HG03139 (cell line): Measurements from ENCODE around the gene AXIN1.
"Not testable (repeated sequence)": the region's sequence is repeated elsewhere in the genome, so short reads cannot be mapped to it uniquely, and the experiment has no call there.

Experiments
- ATAC-seq: cut with Tn5 transposase; IDR thresholded peaks from one replicate; pipeline ENCODE4 v1.9.1; 2021; ENCODE audit not compliant: unreplicated experiment

AXIN1 gene

GRCh38 chr16:354971-355461 is 2.5 kb upstream of the AXIN1 start:
- no peak for ATAC-seq

GRCh38 chr16:354291-354881 is 1.9 kb upstream of the AXIN1 start:
- no peak for ATAC-seq

GRCh38 chr16:353404-354290 is 1.1 kb upstream of the AXIN1 start:
- ATAC-seq = no peak

GRCh38 chr16:351804-352520 is 561 bp downstream of the AXIN1 start:
- ATAC-seq = peak; percentile 9

GRCh38 chr16:350203-350602 is 2.3 kb downstream of the AXIN1 start:
- ATAC-seq = no peak

GRCh38 chr16:349211-349610 is 3.3 kb downstream of the AXIN1 start:
- no peak for ATAC-seq

- not testable (repeated sequence) for ATAC-seq
Measured at GRCh38 chr16:348495-348894, 4.0 kb downstream of the AXIN1 start.

GRCh38 chr16:347203-347602 is 5.3 kb downstream of the AXIN1 start:
- no peak for ATAC-seq

GRCh38 chr16:346587-346986 is 5.9 kb downstream of the AXIN1 start:
- ATAC-seq = no peak

GRCh38 chr16:345772-346171 is 6.8 kb downstream of the AXIN1 start:
- ATAC-seq = no peak

GRCh38 chr16:342455-343213 is 9.9 kb downstream of the AXIN1 start:
- ATAC-seq = no peak

GRCh38 chr16:341974-342336 is 10.6 kb downstream of the AXIN1 start:
- ATAC-seq = not testable (repeated sequence)

GRCh38 chr16:341095-341973 is 11.2 kb downstream of the AXIN1 start:
- not testable (repeated sequence) for ATAC-seq

GRCh38 chr16:340370-341091 is 12.0 kb downstream of the AXIN1 start:
- ATAC-seq = no peak

GRCh38 chr16:339680-340079 is 12.8 kb downstream of the AXIN1 start:
- no peak for ATAC-seq

- ATAC-seq = no peak
Measured at GRCh38 chr16:337975-338575, 14.4 kb downstream of the AXIN1 start.

GRCh38 chr16:337437-337836 is 15.1 kb downstream of the AXIN1 start:
- no peak for ATAC-seq

- ATAC-seq = no peak
Measured at GRCh38 chr16:336269-336668, 16.3 kb downstream of the AXIN1 start.
